Stimulated activated naive CD8-positive, alpha-beta T cell treated with anti-CD3 and anti-CD28 coated beads, Interleukin-15, Interleukin-2, amounts not matched to agents 100 ng/mL and 50 ng/mL, for 24 hours (primary cell): Measurements from ENCODE around the gene ARL17A.
"Not testable (repeated sequence)": the region's sequence is repeated elsewhere in the genome, so short reads cannot be mapped to it uniquely, and the experiment has no call there.

ENCODE experiments used
- H3K27ac Mint-ChIP-seq: one replicate; pipeline ENCODE4 v1.8.0; 2021; ENCODE audit warnings: mild to moderate bottlenecking, mixed read lengths
- H3K27me3 Mint-ChIP-seq: one replicate; pipeline ENCODE4 v1.8.0; 2021; ENCODE audit warnings: mixed read lengths
- H3K36me3 Mint-ChIP-seq: one replicate; pipeline ENCODE4 v1.8.0; 2021; ENCODE audit warnings: low read depth, mixed read lengths
- H3K4me1 Mint-ChIP-seq: one replicate; pipeline ENCODE4 v1.8.0; 2021; ENCODE audit warnings: low read depth, mixed read lengths
- H3K4me3 Mint-ChIP-seq: one replicate; pipeline ENCODE4 v1.8.0; 2021; ENCODE audit warnings: mild to moderate bottlenecking, mixed read lengths
- H3K9me3 Mint-ChIP-seq: one replicate; pipeline ENCODE4 v1.8.0; 2021; ENCODE audit warnings: mixed read lengths

The ARL17A gene

GRCh38 chr17:46579083-46580075 lies at the start of gene ARL17A:
Gene ARL17A (minus strand): TSS chr17:46579691. CDS start chr17:46576322, 3,369 bp downstream.
- not testable (repeated sequence) for H3K27ac Mint-ChIP-seq, H3K27me3 Mint-ChIP-seq, H3K9me3 Mint-ChIP-seq, H3K4me3 Mint-ChIP-seq, H3K4me1 Mint-ChIP-seq, H3K36me3 Mint-ChIP-seq

GRCh38 chr17:46628753-46629436 lies 49.4 kb upstream of the ARL17A start:
- H3K36me3 Mint-ChIP-seq, H3K27me3 Mint-ChIP-seq, H3K4me3 Mint-ChIP-seq, H3K4me1 Mint-ChIP-seq, H3K9me3 Mint-ChIP-seq, H3K27ac Mint-ChIP-seq: not testable (repeated sequence)

- H3K9me3 Mint-ChIP-seq, H3K4me1 Mint-ChIP-seq, H3K27ac Mint-ChIP-seq, H3K36me3 Mint-ChIP-seq, H3K4me3 Mint-ChIP-seq, H3K27me3 Mint-ChIP-seq: not testable (repeated sequence)
These were observed 48.0 kb upstream of the ARL17A start for GRCh38 chr17:46627452-46627851.

- not testable (repeated sequence) for H3K27ac Mint-ChIP-seq, H3K36me3 Mint-ChIP-seq, H3K4me1 Mint-ChIP-seq, H3K9me3 Mint-ChIP-seq, H3K27me3 Mint-ChIP-seq, H3K4me3 Mint-ChIP-seq
These were observed 45.2 kb upstream of the ARL17A start for GRCh38 chr17:46624726-46625125.

- not testable (repeated sequence) for H3K4me1 Mint-ChIP-seq, H3K27ac Mint-ChIP-seq, H3K36me3 Mint-ChIP-seq, H3K9me3 Mint-ChIP-seq, H3K4me3 Mint-ChIP-seq, H3K27me3 Mint-ChIP-seq
These were observed 44.3 kb upstream of the ARL17A start for GRCh38 chr17:46623790-46624189.

- not testable (repeated sequence) for H3K27me3 Mint-ChIP-seq, H3K36me3 Mint-ChIP-seq, H3K9me3 Mint-ChIP-seq, H3K4me1 Mint-ChIP-seq, H3K27ac Mint-ChIP-seq, H3K4me3 Mint-ChIP-seq
These were observed 39.5 kb upstream of the ARL17A start for GRCh38 chr17:46618975-46619374.

GRCh38 chr17:46617121-46617520 lies 37.6 kb upstream of the ARL17A start:
- not testable (repeated sequence) for H3K4me1 Mint-ChIP-seq, H3K9me3 Mint-ChIP-seq, H3K27me3 Mint-ChIP-seq, H3K4me3 Mint-ChIP-seq, H3K27ac Mint-ChIP-seq, H3K36me3 Mint-ChIP-seq

- not testable (repeated sequence) for H3K36me3 Mint-ChIP-seq, H3K27me3 Mint-ChIP-seq, H3K4me3 Mint-ChIP-seq, H3K4me1 Mint-ChIP-seq, H3K27ac Mint-ChIP-seq, H3K9me3 Mint-ChIP-seq
These were observed 34.4 kb upstream of the ARL17A start for GRCh38 chr17:46613876-46614275.

GRCh38 chr17:46611304-46611703 lies 31.8 kb upstream of the ARL17A start:
- H3K4me1 Mint-ChIP-seq, H3K4me3 Mint-ChIP-seq, H3K36me3 Mint-ChIP-seq, H3K27ac Mint-ChIP-seq, H3K27me3 Mint-ChIP-seq, H3K9me3 Mint-ChIP-seq: not testable (repeated sequence)

GRCh38 chr17:46603125-46603524 lies 23.6 kb upstream of the ARL17A start:
- H3K4me1 Mint-ChIP-seq, H3K4me3 Mint-ChIP-seq, H3K36me3 Mint-ChIP-seq, H3K27ac Mint-ChIP-seq, H3K9me3 Mint-ChIP-seq, H3K27me3 Mint-ChIP-seq: not testable (repeated sequence)

- H3K27ac Mint-ChIP-seq, H3K27me3 Mint-ChIP-seq, H3K9me3 Mint-ChIP-seq, H3K36me3 Mint-ChIP-seq, H3K4me1 Mint-ChIP-seq, H3K4me3 Mint-ChIP-seq: not testable (repeated sequence)
These were observed 21.3 kb upstream of the ARL17A start for GRCh38 chr17:46600767-46601166.

- H3K4me3 Mint-ChIP-seq, H3K27ac Mint-ChIP-seq, H3K27me3 Mint-ChIP-seq: not testable (repeated sequence)
These were observed 18.9 kb upstream of the ARL17A start for GRCh38 chr17:46598344-46598931.

GRCh38 chr17:46591332-46591731 lies 11.8 kb upstream of the ARL17A start:
- not testable (repeated sequence) for H3K36me3 Mint-ChIP-seq, H3K4me1 Mint-ChIP-seq, H3K27ac Mint-ChIP-seq, H3K9me3 Mint-ChIP-seq, H3K4me3 Mint-ChIP-seq, H3K27me3 Mint-ChIP-seq

More at GRCh38 chr17:46598344-46598931, 18.9 kb upstream of the ARL17A start:
- not testable (repeated sequence) for H3K9me3 Mint-ChIP-seq, H3K36me3 Mint-ChIP-seq, H3K4me1 Mint-ChIP-seq

GRCh38 chr17:46590157-46591146 lies 11.0 kb upstream of the ARL17A start, which contains the start of gene NSF:
Gene NSF (plus strand): TSS chr17:46590669. CDS start chr17:46590776, 107 bp downstream.
- not testable (repeated sequence) for H3K4me3 Mint-ChIP-seq, H3K36me3 Mint-ChIP-seq, H3K27me3 Mint-ChIP-seq, H3K9me3 Mint-ChIP-seq, H3K27ac Mint-ChIP-seq, H3K4me1 Mint-ChIP-seq
